GM12878 (cell line): ENCODE measurements around the gene TTLL6. TPM values are rescaled to one million over a fixed set of nuclear protein-coding genes. Genes with fewer than 3 reads are reported as not detected.

Experiments used
- ATAC-seq: fragments of 200-7000 bp; cut with Tn5 transposase; 3 replicates; pipeline ENCODE4 v1.9.1; 2020; ENCODE audit warnings: mild to moderate bottlenecking, moderate library complexity
- BruUV-seq: library from RNA; stranded (reverse); fragments of 400-500 nt; replicated peaks from 2 replicates; lab custom pipeline; 2021; lab: Mats Ljungman, UMichigan
- CTCF ChIA-PET: fragments of 300-600 bp; sonication (Branson Sonifier 250); formaldehyde crosslinking; extraction: SDS; loops from one replicate; lab custom pipeline; 2021; ENCODE audit warnings: inconsistent platforms; lab: Yijun Ruan, JAX
- POLR2A ChIA-PET: fragments of 350-600 bp; formaldehyde crosslinking; extraction: SDS; loops from one replicate; lab custom pipeline; 2021; ENCODE audit warnings: inconsistent platforms; lab: Charles Lee
- RAD21 ChIA-PET: fragments of 300-600 bp; sonication (Branson Sonifier 250); formaldehyde crosslinking; loops from one replicate; lab custom pipeline; 2023; ENCODE audit warnings: antibody characterized with exemption; ENCODE audit not compliant: unreplicated experiment; lab: Charles Lee
- SMC1A ChIA-PET: fragments of 300-600 bp; sonication (Branson Sonifier 250); formaldehyde crosslinking; loops from one replicate; lab custom pipeline; 2023; ENCODE audit not compliant: unreplicated experiment, uncharacterized antibody; lab: Charles Lee
- DNase-seq: peaks from one replicate; pipeline ENCODE4 v3.0.0-alpha.2; 2011; ENCODE audit warnings: low read depth, low spot score
- FAIRE-seq: peaks from 3 replicates; lab custom pipeline; 2011; peaks lifted over from hg19 to GRCh38; lab: Jason Lieb, UNC
- H2AFZ ChIP-seq: 2 replicates; pipeline ENCODE4 v1.6.0; 2011; ENCODE audit warnings: low read depth, low read length, control low read depth; ENCODE audit not compliant: control insufficient read depth
- H3K27ac ChIP-seq: 2 replicates; pipeline ENCODE4 v1.5.1; 2011; ENCODE audit warnings: control low read depth; ENCODE audit not compliant: control insufficient read depth, insufficient read depth
- H3K27me3 ChIP-seq, 2 experiments: replicated peaks in 1 of 2; 2 replicates each; pipeline versions ENCODE4 v1.6.0 to v1.6.1; 2011; ENCODE audit warnings: low read length in 1 of 2; ENCODE audit not compliant: control insufficient read depth in 2 of 2, insufficient read depth in 2 of 2
- H3K36me3 ChIP-seq, 2 experiments: 2 replicates each; pipeline ENCODE4 v1.5.1; 2011; ENCODE audit warnings: low read length in 1 of 2; ENCODE audit not compliant: control insufficient read depth in 2 of 2, insufficient read depth in 2 of 2
- H3K4me1 ChIP-seq: 2 replicates; pipeline ENCODE4 v1.6.1; 2011; ENCODE audit warnings: mild to moderate bottlenecking, low read length, moderate library complexity, mixed read lengths; ENCODE audit not compliant: control insufficient read depth, insufficient read depth
- H3K4me2 ChIP-seq: 2 replicates; pipeline ENCODE4 v1.6.0; 2011; ENCODE audit warnings: control low read depth; ENCODE audit not compliant: control insufficient read depth, insufficient read depth
- H3K4me3 ChIP-seq: fragments of 200-600 bp; sonication (generic); 2 replicates; pipeline ENCODE4 v1.5.1; 2016
- H3K79me2 ChIP-seq: 2 replicates; pipeline ENCODE4 v1.6.0; 2011; ENCODE audit warnings: low read length; ENCODE audit not compliant: control insufficient read depth, insufficient read depth
- H3K9ac ChIP-seq: 2 replicates; pipeline ENCODE4 v1.8.0; 2011; ENCODE audit warnings: low read length, control low read depth, mixed read lengths; ENCODE audit not compliant: control insufficient read depth, insufficient read depth
- H3K9me3 ChIP-seq: replicated peaks from 3 replicates; pipeline ENCODE4 v1.5.1; 2011; ENCODE audit warnings: mild to moderate bottlenecking, low read length; ENCODE audit not compliant: control insufficient read depth, insufficient read depth
- H4K20me1 ChIP-seq: 2 replicates; pipeline ENCODE4 v1.6.0; 2011; ENCODE audit not compliant: control insufficient read depth, insufficient read depth
- CHD1 ChIP-seq: IDR thresholded peaks from 2 replicates; pipeline ENCODE4 v1.6.1; 2012; ENCODE audit warnings: low read depth, low read length, improper control_type of control experiment
- EP300 ChIP-seq, 2 experiments: fragments of 150-350 bp in 1 of 2; IDR thresholded peaks; 2 replicates each; pipeline ENCODE4 v1.6.1; 2011 to 2012; ENCODE audit warnings: low read depth in 2 of 2, low read length in 2 of 2, borderline replicate concordance in 1 of 2, improper control_type of control experiment in 1 of 2, inconsistent platforms in 1 of 2; ENCODE audit not compliant: control insufficient read depth in 1 of 2
- ESRRA ChIP-seq: IDR thresholded peaks from 2 replicates; pipeline ENCODE4 v1.6.1; 2012; ENCODE audit warnings: mild to moderate bottlenecking, low read length, improper control_type of control experiment
- FOXM1 ChIP-seq: IDR thresholded peaks from 2 replicates; pipeline ENCODE4 v1.6.1; 2012; ENCODE audit warnings: low read depth, mild to moderate bottlenecking, inconsistent platforms, low read length, moderate library complexity
- GATAD2B ChIP-seq: fragments of 450-650 bp; conservative IDR thresholded peaks from 2 replicates; pipeline ENCODE4 v1.6.1; 2017; ENCODE audit warnings: low read depth, mild to moderate bottlenecking, moderate library complexity
- IRF3 ChIP-seq: fragments of 450-650 bp; IDR thresholded peaks from 2 replicates; pipeline ENCODE4 v1.6.1; 2014; ENCODE audit warnings: mild to moderate bottlenecking
- IRF4 ChIP-seq: IDR thresholded peaks from 2 replicates; pipeline ENCODE4 v1.6.1; 2011; ENCODE audit warnings: low read depth, low read length
- KAT2A ChIP-seq: conservative IDR thresholded peaks from 2 replicates; pipeline ENCODE4 v1.6.1; 2011; ENCODE audit warnings: low read depth, low read length; ENCODE audit not compliant: control insufficient read depth
- NFYB ChIP-seq: IDR thresholded peaks from 2 replicates; pipeline ENCODE4 v1.6.1; 2011; ENCODE audit warnings: low read depth, mild to moderate bottlenecking, low read length, improper control_type of control experiment, moderate library complexity; ENCODE audit not compliant: insufficient read depth
- POU2F2 ChIP-seq: IDR thresholded peaks from 3 replicates; pipeline ENCODE4 v1.6.1; 2011; ENCODE audit warnings: low read depth, mild to moderate bottlenecking, low read length, borderline replicate concordance
- PRDM15 ChIP-seq: fragments of 450-650 bp; formaldehyde crosslinking; IDR thresholded peaks from 2 replicates; pipeline ENCODE4 v1.4.0; 2020; ENCODE audit warnings: mild to moderate bottlenecking, moderate library complexity
- SP1 ChIP-seq: IDR thresholded peaks from one replicate; pipeline ENCODE4 v1.6.1; 2011; ENCODE audit warnings: low read depth, low read length
- SPI1 ChIP-seq: IDR thresholded peaks from 2 replicates; pipeline ENCODE4 v1.6.1; 2011; ENCODE audit warnings: low read depth, mild to moderate bottlenecking, low read length, moderate library complexity, borderline replicate concordance; ENCODE audit not compliant: insufficient read depth
- SUPT20H ChIP-seq: IDR thresholded peaks from 2 replicates; pipeline ENCODE4 v1.6.1; 2011; ENCODE audit warnings: low read depth, mild to moderate bottlenecking, low read length, moderate library complexity, borderline replicate concordance; ENCODE audit not compliant: control insufficient read depth
- SUZ12 ChIP-seq: fragments of 200-600 bp; sonication (generic); IDR thresholded peaks from one replicate; pipeline ENCODE4 v1.6.1; 2018; ENCODE audit warnings: antibody characterized with exemption, mild to moderate bottlenecking; ENCODE audit not compliant: unreplicated experiment
- WGBS: methylation state at CpG from one replicate; pipeline ENCODE4 v1.1.6; 2016; ENCODE audit warnings: low lambda C conversion rate; ENCODE audit not compliant: insufficient replicate concordance, insufficient coverage; ENCODE audit errors: missing lambda C conversion rate; 5-methylcytosine and 5-hydroxymethylcytosine counted together
- in situ Hi-C: fragments of 300-500 bp; cut with MboI; formaldehyde crosslinking; loops from 9 replicates; pipeline ENCODE4 v1.14.3; 2018; ENCODE audit warnings: mixed read lengths
- intact Hi-C: fragments of 100-400 bp; cut with micrococcal nuclease; formaldehyde crosslinking; loops from one replicate; pipeline ENCODE4 v1.14.2; 2022; ENCODE audit not compliant: unreplicated experiment
- polyA plus RNA-seq, 11 experiments: library from polyadenylated mRNA; depleted of rRNA in 4 of 11; unstranded in 6 of 11; stranded (reverse) in 5 of 11; fragments of >200 nt; fragmentation: Nextera tagmentation in 4 of 11; fragmentation: Illumina TruSeq in 1 of 11; extraction: Ambion mirVana in 4 of 11; extraction: Trizol in 1 of 11; gene quantifications; 1 replicate in 1 of 11; 2 replicates in 10 of 11; pipeline versions ENCODE4 v1.2.1 to v1.2.3, GENCODE V29; 2011 to 2016; ENCODE audit warnings: inconsistent platforms in 2 of 11, missing spikeins in 2 of 11, low read depth in 1 of 11
- total RNA-seq, 4 experiments: library from RNA; depleted of rRNA in 3 of 4; stranded (reverse); fragments of >200 nt in 3 of 4; fragmentation: Illumina TruSeq in 1 of 4; extraction: Trizol in 1 of 4; gene quantifications; 2 replicates each; pipeline versions ENCODE4 v1.2.1 to v1.2.3, GENCODE V29; 2013 to 2021

The TTLL6 gene
- total and polyA plus RNA-seq, 10 of the 15 experiments (the other 5 are each of a cell fraction or from before 2014, with no cell fraction given): 0.06 to 0.36 (median 0.13) TPM; not detected in 4

GRCh38 chr17:48850792-48851323, 33.8 kb upstream of the TTLL6 start (continued):
- TF ChIP-seq IRF4 (no peak), EP300 (IDR thresholded peaks at IDR 0.05; ENCODE audit: borderline replicate concordance in 1 of 2, control insufficient read depth in 1 of 2, low read depth in 2 of 2, low read length in 2 of 2) (no peak)

DNA sequence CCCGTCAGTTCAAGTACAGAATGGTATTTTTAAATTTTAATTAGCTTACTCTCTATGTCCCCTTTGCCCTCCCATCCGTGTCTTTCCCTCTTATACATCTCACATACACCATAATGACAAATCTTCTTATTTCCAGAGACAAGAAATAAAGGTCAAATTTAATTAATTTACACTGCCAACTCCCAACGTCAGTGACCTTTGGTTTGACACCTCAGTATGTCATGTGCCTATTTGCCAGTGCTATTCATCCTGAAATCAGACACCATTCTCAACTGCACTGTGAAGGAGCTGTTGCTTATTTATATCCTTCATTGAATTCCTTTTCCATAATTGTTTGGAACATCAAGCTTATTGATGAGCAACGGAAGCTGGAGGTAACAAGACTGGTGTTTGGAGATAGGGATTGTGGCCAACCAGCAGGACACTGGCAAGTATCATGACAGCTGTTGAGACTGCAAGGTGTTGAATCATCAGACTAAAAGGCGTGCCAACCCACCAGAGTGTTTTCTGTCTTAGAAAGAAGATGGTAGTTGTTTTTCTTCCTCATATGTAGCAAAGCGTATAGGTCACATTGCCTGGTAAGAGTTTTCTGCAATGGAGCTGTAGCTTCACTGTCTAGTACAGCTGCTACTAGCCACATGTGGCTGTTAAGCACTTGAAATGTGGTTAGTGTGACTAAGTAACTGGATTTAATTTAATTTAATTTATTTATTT, 26.3 kb upstream of the TTLL6 start:
- in situ Hi-C loops: no loop called here
- Histone ChIP-seq H3K27me3 (no peaks in the 10 kb centered on the region), H3K9ac (no peak overlapping the region), H3K4me2 (no peak overlapping the region), H3K79me2 (peaks cover 15% of the 10 kb centered on the region), H3K9me3 (no peaks in the 10 kb centered on the region), H2AFZ (no peak overlapping the region), H3K4me1 (peaks cover 22% of the 10 kb centered on the region), H4K20me1 (no peaks in the 10 kb centered on the region), H3K4me3 (no peak overlapping the region), H3K27ac (no peak overlapping the region), H3K36me3 (peaks cover 1 to 17% of the 10 kb centered on the region in 2 experiments; a peak in 3 of 4 replicates)
- WGBS: 95% methylated on average over 6 of the region's 6 CpGs
- FAIRE-seq: no peak
- TF ChIP-seq IRF3: no peak
- no peak for TF ChIP-seq POU2F2
- no peak for TF ChIP-seq FOXM1
- TF ChIP-seq PRDM15: no peak
- no peak for TF ChIP-seq NFYB
- no peak for TF ChIP-seq GATAD2B
- no peak for TF ChIP-seq SUPT20H
- no peak for TF ChIP-seq ESRRA
- no peak for TF ChIP-seq SUZ12
- TF ChIP-seq KAT2A: no peak
- TF ChIP-seq CHD1: no peak
- TF ChIP-seq SPI1: no peak
- no peak for TF ChIP-seq SP1
- intact Hi-C loops: no loop called here
- ChIA-PET SMC1A (interaction anchor here (0.5 to 4.3 kb wide), 10 partner anchors 9 to 784 kb away, joined by 3 to 29 read pairs (median 3); no protein-coding TSS in a partner anchor), POLR2A (interaction anchor here (0.6 to 2.0 kb wide), 2 partner anchors 8 to 17 kb away, joined by 3 to 7 read pairs; no protein-coding TSS in a partner anchor), RAD21 (interaction anchor here (1.9 to 2.1 kb wide), 2 partner anchors 8 to 36 kb away, joined by 5 to 7 read pairs; no protein-coding TSS in a partner anchor), CTCF (interaction anchor here (1.1 to 15.9 kb wide), 5 partner anchors 10 to 39 kb away, joined by 3 to 132 read pairs (median 13); partner anchors contain the start of gene TTLL6)
- DNase-seq: no peak
- no peak for ATAC-seq
- TSS peak; percentile 57 for BruUV-seq
